GM19328 (cell line): ENCODE measurements around the gene RPL10.
A peak's percentile ranks its signal among the peaks of the same experiment; 100 is the strongest.
"Not testable (repeated sequence)": the region's sequence is repeated elsewhere in the genome, so short reads cannot be mapped to it uniquely, and the experiment has no call there.

ENCODE experiments used
- ATAC-seq: cut with Tn5 transposase; IDR thresholded peaks from one replicate; pipeline ENCODE4 v1.9.1; 2021; ENCODE audit warnings: mild to moderate bottlenecking, moderate library complexity; ENCODE audit not compliant: unreplicated experiment

Gene RPL10

GRCh38 chrX:154399527-154400368, 1.6 kb downstream of the RPL10 start:
- no peak for ATAC-seq

GRCh38 chrX:154400369-154400817, 2.2 kb downstream of the RPL10 start:
- not testable (repeated sequence) for ATAC-seq

- ATAC-seq = no peak
Measured at GRCh38 chrX:154401045-154401799, 3.0 kb downstream of the RPL10 start.

- ATAC-seq = no peak
Measured at GRCh38 chrX:154401918-154402621, 3.9 kb downstream of the RPL10 start.

GRCh38 chrX:154402622-154403127, 4.5 kb downstream of the RPL10 start:
- no peak for ATAC-seq

GRCh38 chrX:154403192-154403591, 5.0 kb downstream of the RPL10 start:
- no peak for ATAC-seq

GRCh38 chrX:154403858-154404257, 5.7 kb downstream of the RPL10 start:
- no peak for ATAC-seq

GRCh38 chrX:154404625-154405192, 6.5 kb downstream of the RPL10 start:
- no peak for ATAC-seq

GRCh38 chrX:154408659-154409221, 10.6 kb downstream of the RPL10 start:
- ATAC-seq = no peak

- no peak for ATAC-seq
Measured at GRCh38 chrX:154409222-154409871, 11.2 kb downstream of the RPL10 start, which contains the start of gene DNASE1L1. Gene DNASE1L1, minus strand, starts transcription at chrX:154409254. Its CDS starts 3,686 bp downstream, at chrX:154405568.

GRCh38 chrX:154411981-154412340, 13.8 kb downstream of the RPL10 start:
- ATAC-seq = peak; percentile 52

GRCh38 chrX:154412468-154412867, 14.3 kb downstream of the RPL10 start:
- no peak for ATAC-seq

- no peak for ATAC-seq
Measured at GRCh38 chrX:154413142-154413541, 15.0 kb downstream of the RPL10 start.

GRCh38 chrX:154417157-154417556, 19.0 kb downstream of the RPL10 start:
- no peak for ATAC-seq

GRCh38 chrX:154419189-154419588, 21.0 kb downstream of the RPL10 start:
- no peak for ATAC-seq

GRCh38 chrX:154419688-154420401, 21.7 kb downstream of the RPL10 start:
- no peak for ATAC-seq

GRCh38 chrX:154420402-154420756, 22.2 kb downstream of the RPL10 start:
- no peak for ATAC-seq

GRCh38 chrX:154426916-154427770, 29.0 kb downstream of the RPL10 start:
- no peak for ATAC-seq
